Gastrocnemius medialis (tissue), 4 donors: ENCODE measurements around the gene BANF2. TPM values are rescaled to one million over a fixed set of nuclear protein-coding genes. Genes with fewer than 3 reads are reported as not detected.

ENCODE experiments used
- ATAC-seq, 2 donors: fragments of 150-250 bp; one replicate each; pipeline ENCODE4 v1.9.1; 2016
- DNase-seq, 2 donors: peaks; one replicate each; pipeline ENCODE4 v3.0.0-alpha.2; 2019
- H3K27ac ChIP-seq, 4 donors: fragments of 200-600 bp; sonication (generic); 1 replicate in 1 of 4; 2 replicates in 3 of 4; pipeline ENCODE4 v1.5.1; 2016 to 2018; ENCODE audit warnings: mild to moderate bottlenecking in 2 of 4, moderate library complexity in 1 of 4
- H3K27me3 ChIP-seq, 3 donors: fragments of 200-600 bp; sonication (generic) in 2 of 3; 1 replicate in 1 of 3; 2 replicates in 2 of 3; pipeline versions ENCODE4 v1.5.1 to v1.6.0; 2016 to 2019; ENCODE audit warnings: mild to moderate bottlenecking in 1 of 3, moderate library complexity in 1 of 3
- H3K36me3 ChIP-seq, 2 donors: fragments of 200-600 bp; sonication (generic) in 1 of 2; one replicate each; pipeline ENCODE4 v1.5.1; 2017 to 2018
- H3K4me1 ChIP-seq, 2 donors: fragments of 200-600 bp; sonication (generic) in 1 of 2; one replicate each; pipeline ENCODE4 v1.5.1; 2016 to 2017; ENCODE audit warnings: mild to moderate bottlenecking in 2 of 2
- H3K4me3 ChIP-seq, 4 donors: fragments of 200-600 bp; sonication (generic) in 3 of 4; 1 replicate in 1 of 4; 2 replicates in 3 of 4; pipeline ENCODE4 v1.5.1; 2016 to 2019; ENCODE audit warnings: mild to moderate bottlenecking in 2 of 4
- H3K9me3 ChIP-seq, 3 donors: fragments of 200-600 bp; sonication (generic) in 2 of 3; 1 replicate in 1 of 3; 2 replicates in 2 of 3; pipeline ENCODE4 v1.5.1; 2016 to 2019
- POLR2A ChIP-seq, 2 donors: fragments of 450-650 bp; IDR thresholded peaks; one replicate each; pipeline ENCODE4 v1.6.1; 2017; ENCODE audit warnings: antibody characterized with exemption in 2 of 2, mild to moderate bottlenecking in 2 of 2, moderate library complexity in 2 of 2
- in situ Hi-C, 4 donors: fragments of 200-750 bp; cut with MboI; loops; one replicate each; pipeline versions ENCODE4 v1.15.0 to v1.8.0; 2017; ENCODE audit warnings: low sequenced_read_pairs in 4 of 4
- intact Hi-C: fragments of 100-400 bp; cut with DNase I; formaldehyde crosslinking; loops from one replicate; pipeline ENCODE4 v1.15.1; 2023; ENCODE audit warnings: low total_unique reads
- total RNA-seq, 4 donors: library from RNA; depleted of rRNA; stranded (reverse); fragments of >200 nt; gene quantifications; one replicate each; pipeline versions ENCODE4 v1.1.0 to v1.2.3, GENCODE V29; 2016
- TF ChIP-seq, protein P1 (sequence below), 5 experiments: fragments of 450-650 bp in 3 of 5; fragments of 200-600 bp in 2 of 5; sonication (generic) in 2 of 5; IDR thresholded peaks in 4 of 5; conservative IDR thresholded peaks in 1 of 5; 1 replicate in 4 of 5; 2 replicates in 1 of 5; pipeline ENCODE4 v1.5.1; 2016 to 2019; ENCODE audit warnings: antibody characterized with exemption in 5 of 5, mild to moderate bottlenecking in 3 of 5, moderate library complexity in 3 of 5

The BANF2 gene
- total RNA-seq, 4 donors from 2014 or later = not detected

GRCh38 chr20:17750722-17751045 lies 50.9 kb downstream of the BANF2 start:
- no peak for DNase-seq
- in situ Hi-C loops = loop anchor here in 1 of 4 donors (25.0 kb wide), 1 partner anchor 88 kb away; no protein-coding TSS in a partner anchor
- H3K27me3 ChIP-seq = no peaks in the 10 kb centered on the region
- peaks cover 0 to 7% of the 10 kb centered on the region in 2 donors for H3K4me1 ChIP-seq
- no peak overlapping the region for H3K4me3 ChIP-seq
- no peaks in the 10 kb centered on the region for H3K36me3 ChIP-seq
- H3K9me3 ChIP-seq = no peaks in the 10 kb centered on the region
- peak overlapping the region in 3 of 4 donors; percentile 18 to 51 (median 47) for H3K27ac ChIP-seq
- intact Hi-C loops = loop anchor here (5.0 kb wide), 1 partner anchor 147 kb away; no protein-coding TSS in a partner anchor
- TF ChIP-seq, protein P1, sequence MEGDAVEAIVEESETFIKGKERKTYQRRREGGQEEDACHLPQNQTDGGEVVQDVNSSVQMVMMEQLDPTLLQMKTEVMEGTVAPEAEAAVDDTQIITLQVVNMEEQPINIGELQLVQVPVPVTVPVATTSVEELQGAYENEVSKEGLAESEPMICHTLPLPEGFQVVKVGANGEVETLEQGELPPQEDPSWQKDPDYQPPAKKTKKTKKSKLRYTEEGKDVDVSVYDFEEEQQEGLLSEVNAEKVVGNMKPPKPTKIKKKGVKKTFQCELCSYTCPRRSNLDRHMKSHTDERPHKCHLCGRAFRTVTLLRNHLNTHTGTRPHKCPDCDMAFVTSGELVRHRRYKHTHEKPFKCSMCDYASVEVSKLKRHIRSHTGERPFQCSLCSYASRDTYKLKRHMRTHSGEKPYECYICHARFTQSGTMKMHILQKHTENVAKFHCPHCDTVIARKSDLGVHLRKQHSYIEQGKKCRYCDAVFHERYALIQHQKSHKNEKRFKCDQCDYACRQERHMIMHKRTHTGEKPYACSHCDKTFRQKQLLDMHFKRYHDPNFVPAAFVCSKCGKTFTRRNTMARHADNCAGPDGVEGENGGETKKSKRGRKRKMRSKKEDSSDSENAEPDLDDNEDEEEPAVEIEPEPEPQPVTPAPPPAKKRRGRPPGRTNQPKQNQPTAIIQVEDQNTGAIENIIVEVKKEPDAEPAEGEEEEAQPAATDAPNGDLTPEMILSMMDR (IDR thresholded peaks at IDR 0.05 in 4 of 5, conservative IDR thresholded peaks at IDR 0.05 in 1 of 5) = no peak
- TF ChIP-seq POLR2A (IDR thresholded peaks at IDR 0.05) = no peak
- ATAC-seq = no peak

DNA sequence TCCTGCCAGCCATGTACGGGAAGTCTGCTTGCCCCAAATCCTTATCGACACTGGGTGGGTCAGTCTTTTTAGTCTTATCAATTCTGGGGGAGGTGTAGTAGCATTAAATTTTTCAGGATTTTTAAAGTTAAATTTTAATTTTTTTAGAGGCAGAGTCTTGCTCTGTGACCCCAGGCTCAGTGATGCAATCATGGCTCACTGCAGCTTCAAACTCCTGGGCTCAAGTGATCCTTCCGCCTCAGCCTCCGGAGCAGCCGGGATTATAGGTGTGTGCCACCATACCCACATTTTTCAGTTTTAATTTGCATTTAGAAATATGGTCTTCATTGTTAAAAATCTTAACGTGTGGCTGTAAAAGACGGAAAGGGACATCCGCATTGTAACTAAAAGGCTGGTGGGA lies 51.9 kb downstream of the BANF2 start:
- no peak for TF ChIP-seq POLR2A (IDR thresholded peaks at IDR 0.05)
- TF ChIP-seq, protein P1 (IDR thresholded peaks at IDR 0.05 in 4 of 5, conservative IDR thresholded peaks at IDR 0.05 in 1 of 5) = no peak
- in situ Hi-C loops = loop anchor here in 1 of 4 donors (25.0 kb wide), 1 partner anchor 89 kb away; no protein-coding TSS in a partner anchor
- peaks cover 0 to 7% of the 10 kb centered on the region in 2 donors for H3K4me1 ChIP-seq
- intact Hi-C loops = loop anchor here (5.0 kb wide), 1 partner anchor 146 kb away; no protein-coding TSS in a partner anchor
- H3K4me3 ChIP-seq = no peak overlapping the region
- no peaks in the 10 kb centered on the region for H3K36me3 ChIP-seq
- H3K9me3 ChIP-seq = no peaks in the 10 kb centered on the region
- no peaks in the 10 kb centered on the region for H3K27me3 ChIP-seq
- ATAC-seq (no peak), DNase-seq (no peak)
- no peak overlapping the region for H3K27ac ChIP-seq

DNA sequence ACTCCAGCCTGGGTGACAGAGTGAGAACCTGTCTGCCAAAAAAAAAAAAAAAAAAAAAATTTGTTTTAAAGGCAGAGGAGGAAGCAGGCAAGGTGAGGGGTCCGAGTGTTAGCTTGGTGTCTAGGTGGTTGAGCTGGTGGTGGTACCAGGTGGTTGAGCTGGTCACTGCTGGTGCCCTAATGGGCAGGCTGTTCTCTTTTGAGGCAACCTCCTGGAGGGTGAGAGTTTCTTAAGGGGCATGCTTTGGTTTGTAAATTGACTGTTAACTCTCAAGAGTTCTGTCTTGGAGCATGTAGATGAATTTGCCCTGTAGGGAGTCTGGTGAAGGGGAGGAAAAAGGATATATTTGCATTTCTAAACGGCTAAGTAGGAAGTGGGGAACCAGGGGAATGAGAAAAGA lies 52.7 kb downstream of the BANF2 start:
- TF ChIP-seq, protein P1 (IDR thresholded peaks at IDR 0.05 in 4 of 5, conservative IDR thresholded peaks at IDR 0.05 in 1 of 5) = no peak
- TF ChIP-seq POLR2A (IDR thresholded peaks at IDR 0.05) = no peak
- intact Hi-C loops = loop anchor here (5.0 kb wide), 1 partner anchor 145 kb away; no protein-coding TSS in a partner anchor
- Histone ChIP-seq H3K36me3 (no peaks in the 10 kb centered on the region), H3K27ac (no peak overlapping the region), H3K9me3 (no peaks in the 10 kb centered on the region), H3K4me3 (no peak overlapping the region), H3K27me3 (no peaks in the 10 kb centered on the region), H3K4me1 (peaks cover 0 to 7% of the 10 kb centered on the region in 2 donors)
- no peak for DNase-seq
- ATAC-seq = no peak
- in situ Hi-C loops = loop anchor here in 1 of 4 donors (25.0 kb wide), 1 partner anchor 90 kb away; no protein-coding TSS in a partner anchor

- no peak overlapping the region for H3K4me3 ChIP-seq
- H3K27me3 ChIP-seq = no peaks in the 10 kb centered on the region
- TF ChIP-seq POLR2A (IDR thresholded peaks at IDR 0.05) = no peak
- TF ChIP-seq, protein P1 (IDR thresholded peaks at IDR 0.05 in 4 of 5, conservative IDR thresholded peaks at IDR 0.05 in 1 of 5) = no peak
- peaks cover 0 to 7% of the 10 kb centered on the region in 2 donors for H3K4me1 ChIP-seq
- no peak overlapping the region for H3K27ac ChIP-seq
- in situ Hi-C loops = loop anchor here in 1 of 4 donors (25.0 kb wide), 1 partner anchor 91 kb away; no protein-coding TSS in a partner anchor
- peaks cover 0 to 7% (median 0%) of the 10 kb centered on the region in 3 donors for H3K9me3 ChIP-seq
- H3K36me3 ChIP-seq = no peaks in the 10 kb centered on the region
- ATAC-seq = no peak
- intact Hi-C loops = loop anchor here (5.0 kb wide), 1 partner anchor 144 kb away; no protein-coding TSS in a partner anchor
- DNase-seq = no peak
These were observed 53.8 kb downstream of the BANF2 start for GRCh38 chr20:17753516-17753915.
